ENCODE measurements around the gene BCAT1.
"Not testable (repeated sequence)": the region's sequence is repeated elsewhere in the genome, so short reads cannot be mapped to it uniquely, and the experiment has no call there.

Gene BCAT1

GRCh38 chr12:24898606-24899005, 50.3 kb downstream of the BCAT1 start:
- DNase-seq = no peak

DNA sequence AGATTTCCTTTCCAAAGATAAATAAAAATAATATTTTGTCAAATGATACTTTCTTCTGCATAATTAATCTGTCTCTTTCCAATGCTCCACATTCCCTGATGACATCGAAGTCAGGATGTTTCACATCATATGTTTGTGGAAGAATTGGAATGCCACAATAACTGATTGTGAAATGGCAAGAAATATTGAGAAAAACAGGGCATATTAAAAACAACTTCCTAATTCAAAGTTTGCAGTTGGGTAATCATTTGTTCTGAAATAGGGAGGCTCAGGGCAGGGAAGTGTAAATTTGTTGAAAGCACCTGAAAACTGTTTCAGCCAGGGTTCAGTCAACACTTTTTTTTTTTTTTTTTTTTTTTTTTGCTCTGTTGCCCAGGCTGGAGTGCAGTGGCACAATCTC, 50.7 kb downstream of the BCAT1 start:
- DNase-seq = no peak

DNA sequence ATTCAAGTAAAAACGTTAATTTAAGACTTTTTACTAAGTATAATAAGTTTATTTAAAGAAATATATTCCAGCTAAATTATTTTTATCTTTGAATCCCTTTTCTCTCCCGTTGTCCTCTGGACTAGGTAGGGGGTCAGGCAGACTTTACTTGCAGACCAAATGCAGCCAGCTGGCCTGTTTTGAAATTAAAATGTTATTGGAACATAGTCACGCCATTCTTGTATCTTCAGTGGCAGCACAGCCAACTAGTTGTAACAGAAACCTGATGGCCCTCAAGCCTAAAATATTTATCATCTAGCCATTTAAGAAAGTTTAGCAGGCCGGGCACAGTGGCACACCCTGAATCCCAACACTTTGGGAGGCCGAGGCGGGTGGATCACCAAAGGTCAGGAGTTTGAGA, 52.7 kb downstream of the BCAT1 start:
- DNase-seq = no peak

GRCh38 chr12:24895612-24896011, 53.3 kb downstream of the BCAT1 start:
- no peak for DNase-seq

- no peak for DNase-seq
These were observed 54.0 kb downstream of the BCAT1 start for GRCh38 chr12:24894879-24895278.

- DNase-seq = no peak
These were observed 58.7 kb downstream of the BCAT1 start for GRCh38 chr12:24890048-24890803.

DNA sequence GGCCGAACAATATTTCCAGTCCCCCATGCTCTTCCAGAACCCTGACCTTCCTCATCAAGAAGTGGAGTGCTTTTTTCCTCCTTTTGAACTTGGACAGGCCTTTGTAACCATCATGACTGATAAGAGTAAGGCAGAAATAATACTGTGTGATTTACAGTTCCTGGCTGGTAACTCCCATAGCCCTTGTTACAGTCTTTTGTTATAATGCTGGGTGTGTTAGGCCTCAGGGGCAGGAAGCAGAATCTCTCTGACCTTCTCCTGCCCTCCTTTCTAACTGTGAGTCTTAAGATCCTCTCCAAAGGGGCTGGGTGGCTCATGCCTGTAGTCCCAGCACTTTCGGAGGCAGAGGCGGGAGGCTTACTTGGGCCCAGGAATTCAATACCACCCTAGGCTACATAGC, 59.5 kb downstream of the BCAT1 start:
- DNase-seq = no peak

DNA sequence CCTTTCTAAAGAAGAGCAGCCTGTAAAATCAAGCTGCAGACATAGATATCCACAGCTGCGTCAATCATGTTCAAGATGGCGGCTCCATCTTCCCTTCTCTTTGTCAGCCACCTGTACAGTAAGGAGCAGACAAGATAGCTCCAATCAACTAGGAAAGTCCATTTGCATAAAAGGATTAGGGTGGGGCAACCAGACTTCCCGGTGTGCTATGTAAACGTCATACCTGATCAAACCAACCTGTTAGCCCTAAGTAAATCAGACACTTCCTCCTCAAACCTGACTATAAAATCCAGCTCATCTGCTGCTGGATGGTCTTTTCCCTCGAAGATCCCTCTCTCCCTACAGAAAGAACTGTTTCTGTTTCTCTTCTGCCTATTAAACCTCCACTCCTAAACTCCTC, 60.1 kb downstream of the BCAT1 start:
- DNase-seq = no peak

DNA sequence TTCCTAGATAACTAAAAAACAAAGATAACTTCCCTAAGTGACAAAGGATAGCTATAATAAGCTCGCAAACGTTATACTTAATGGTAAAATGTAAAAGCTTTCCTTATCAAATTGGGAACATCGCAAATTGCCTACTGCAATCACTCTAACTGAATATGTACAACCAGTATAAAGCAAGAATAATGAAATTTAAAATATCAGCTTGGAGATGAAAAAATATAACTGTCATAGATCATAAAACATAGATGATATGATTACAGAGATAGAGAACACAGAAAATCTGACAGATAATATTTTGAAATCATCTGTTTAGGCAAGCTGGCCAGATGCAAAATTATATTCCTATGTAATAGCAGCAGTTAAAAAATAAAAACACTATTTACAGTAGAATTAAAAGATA, 64.0 kb downstream of the BCAT1 start:
- DNase-seq = no peak

DNA sequence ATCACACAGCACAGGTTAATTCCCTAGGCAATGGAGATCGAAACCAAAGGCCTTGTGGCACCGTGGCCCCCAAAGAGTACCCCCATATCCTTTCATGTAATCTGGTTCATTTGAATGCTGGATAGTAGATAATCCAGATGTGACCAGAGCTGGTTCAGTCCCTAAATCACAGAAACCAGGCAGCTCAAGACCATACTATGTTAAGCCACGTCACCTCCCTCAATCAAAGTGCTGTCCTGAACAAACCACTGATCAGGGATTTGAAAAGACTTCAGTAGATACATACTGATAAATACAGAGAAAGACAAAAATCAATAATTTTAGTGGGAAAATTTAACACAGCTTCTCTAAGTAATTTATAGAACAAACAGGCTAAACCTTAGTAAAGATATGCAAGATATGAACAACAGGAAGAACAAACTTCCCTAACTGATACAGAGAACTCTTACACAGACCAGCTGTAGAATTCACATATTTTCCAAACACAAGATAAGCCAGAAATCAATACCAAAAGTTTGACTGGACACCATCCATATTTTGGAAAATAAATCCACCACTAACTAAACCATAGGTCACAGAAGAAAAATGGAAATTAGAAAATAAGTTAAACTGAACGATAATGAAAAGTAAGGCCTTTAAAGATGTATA, 67.1 kb downstream of the BCAT1 start:
- no peak for DNase-seq

GRCh38 chr12:24881227-24881626, 67.7 kb downstream of the BCAT1 start:
- no peak for DNase-seq

GRCh38 chr12:24880732-24881131, 68.2 kb downstream of the BCAT1 start:
- DNase-seq = no peak

DNA sequence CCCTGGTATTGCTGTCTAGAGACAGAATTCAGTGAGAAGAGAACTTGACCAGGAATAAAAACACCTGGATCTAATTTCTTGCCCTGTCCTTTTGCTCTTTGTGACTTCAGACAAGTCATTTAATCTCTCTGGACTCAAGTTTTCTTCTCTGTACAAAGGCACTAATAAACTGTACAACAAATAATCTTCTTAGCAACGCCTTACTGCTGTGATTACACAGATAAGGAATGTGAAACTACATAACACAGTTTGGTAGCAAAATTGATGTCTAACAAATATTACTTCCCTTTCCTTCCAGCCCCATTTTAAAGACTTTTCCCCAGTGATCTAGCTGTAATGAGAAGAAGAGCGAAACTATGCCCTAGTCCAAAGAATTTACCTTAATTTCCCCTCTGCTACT, 69.3 kb downstream of the BCAT1 start:
- DNase-seq = no peak

GRCh38 chr12:24875014-24875413, 73.9 kb downstream of the BCAT1 start:
- no peak for DNase-seq

DNA sequence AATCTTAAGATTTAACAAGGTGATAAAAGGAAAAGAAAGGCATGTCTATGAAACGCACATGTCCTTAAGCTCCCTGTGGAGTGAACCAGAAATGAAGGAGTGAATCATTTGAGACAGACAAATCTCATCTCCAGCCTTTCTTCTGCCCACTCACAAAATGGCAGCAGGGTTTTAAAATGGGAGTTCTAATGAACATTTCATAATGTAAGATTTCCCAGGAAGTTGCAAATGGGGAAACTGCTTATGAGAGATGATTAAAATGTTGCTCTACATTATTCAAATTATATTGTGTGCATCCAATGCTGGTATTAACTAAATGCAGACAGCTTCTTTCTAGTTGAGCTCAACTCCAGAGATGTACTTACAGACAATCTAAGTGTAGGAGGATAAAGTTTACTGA, 76.7 kb downstream of the BCAT1 start:
- DNase-seq = no peak

DNA sequence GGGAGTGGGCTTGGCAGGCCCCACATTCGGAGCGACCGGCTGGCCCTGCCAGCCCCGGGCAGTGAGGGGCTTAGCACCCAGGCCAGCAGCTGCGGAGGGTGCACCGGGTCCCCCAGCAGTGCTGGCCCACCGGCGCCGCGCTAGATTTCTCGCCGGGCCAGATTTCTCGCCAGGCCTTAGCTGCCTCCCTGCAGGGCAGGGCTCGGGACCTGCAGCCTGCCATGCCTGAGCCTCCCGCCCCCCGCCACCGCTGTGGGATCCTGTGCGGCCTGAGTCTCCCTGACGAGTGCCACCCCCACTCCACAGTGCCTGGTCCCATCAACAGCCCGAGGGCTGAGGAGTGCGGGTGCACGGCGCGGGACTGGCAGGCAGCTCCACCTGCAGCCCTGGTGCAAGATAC, 82.8 kb downstream of the BCAT1 start:
- DNase-seq = not testable (repeated sequence)

DNA sequence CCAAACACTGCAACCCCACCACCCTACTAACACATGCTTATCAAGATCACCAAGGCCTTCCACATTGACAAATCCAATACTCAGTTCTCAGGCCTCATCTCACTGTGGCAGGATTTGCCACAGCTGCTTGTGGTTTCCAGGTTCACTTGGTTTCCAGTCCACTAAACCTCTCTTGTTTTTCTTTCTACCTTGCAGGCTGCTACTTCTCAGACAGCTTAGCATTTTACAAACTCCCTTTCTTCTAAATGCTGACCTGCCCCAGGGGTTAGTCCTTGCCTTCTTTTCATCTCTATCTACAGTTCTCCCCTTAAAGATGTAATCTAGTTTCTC, 84.1 kb downstream of the BCAT1 start:
- DNase-seq = no peak

DNA sequence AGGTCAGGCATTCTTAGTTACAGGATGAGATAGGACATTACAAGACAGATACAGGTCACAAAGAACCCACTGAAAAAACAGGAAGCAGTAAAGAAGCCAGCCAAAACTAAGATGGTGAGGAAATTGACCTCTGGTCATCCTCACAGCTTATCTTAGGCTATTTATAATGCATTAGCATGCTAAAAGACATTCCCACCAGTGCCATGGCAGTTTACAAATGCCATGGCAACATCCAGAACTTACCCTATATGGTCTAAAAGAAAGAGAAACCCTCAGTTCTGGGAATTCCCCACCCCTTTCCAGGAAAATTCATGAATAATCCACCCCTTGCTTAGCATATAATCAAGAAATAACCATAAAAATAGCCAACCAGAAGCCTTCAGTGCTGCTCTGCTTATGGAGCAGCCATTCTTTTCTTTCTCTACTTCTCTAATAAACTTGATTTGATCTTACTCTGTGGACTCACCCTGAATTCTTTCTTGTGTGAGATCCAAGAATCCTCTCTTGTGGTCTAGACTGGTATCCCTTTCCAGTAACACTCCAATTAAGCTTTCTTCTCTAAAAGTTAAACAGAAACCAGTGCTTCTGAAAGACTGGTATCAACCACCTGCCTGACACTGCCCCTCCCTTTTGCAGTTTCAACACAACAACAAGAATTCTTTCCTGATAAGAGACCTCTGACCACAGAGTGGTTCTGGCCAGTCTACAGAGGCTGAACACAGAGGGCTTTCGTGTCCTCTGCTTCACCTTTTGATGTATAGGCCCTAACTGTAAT, 86.9 kb downstream of the BCAT1 start:
- DNase-seq = no peak

- no peak for DNase-seq
These were observed 88.4 kb downstream of the BCAT1 start for GRCh38 chr12:24860546-24860945.

DNA sequence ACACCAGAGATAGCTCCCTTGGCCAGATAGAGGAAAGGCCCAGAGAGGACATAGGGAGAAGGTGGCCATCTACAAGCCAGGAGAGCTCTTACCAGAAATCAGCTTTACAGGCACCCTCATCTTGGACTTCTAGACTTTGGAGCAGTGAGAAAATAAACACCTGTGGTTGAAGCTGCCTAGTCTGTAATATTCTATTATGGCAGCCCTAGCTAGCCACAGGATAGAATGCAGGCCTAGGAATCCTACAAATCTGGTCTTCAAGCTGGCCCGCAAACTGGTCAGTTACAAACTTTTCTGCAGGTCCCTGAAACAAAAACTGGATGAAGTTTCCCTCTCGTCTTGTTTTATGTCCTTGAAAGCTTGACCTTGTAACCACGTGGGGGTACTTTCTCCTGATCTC, 92.4 kb downstream of the BCAT1 start:
- DNase-seq = no peak

- DNase-seq = no peak
These were observed 94.0 kb downstream of the BCAT1 start for GRCh38 chr12:24854908-24855307.

DNA sequence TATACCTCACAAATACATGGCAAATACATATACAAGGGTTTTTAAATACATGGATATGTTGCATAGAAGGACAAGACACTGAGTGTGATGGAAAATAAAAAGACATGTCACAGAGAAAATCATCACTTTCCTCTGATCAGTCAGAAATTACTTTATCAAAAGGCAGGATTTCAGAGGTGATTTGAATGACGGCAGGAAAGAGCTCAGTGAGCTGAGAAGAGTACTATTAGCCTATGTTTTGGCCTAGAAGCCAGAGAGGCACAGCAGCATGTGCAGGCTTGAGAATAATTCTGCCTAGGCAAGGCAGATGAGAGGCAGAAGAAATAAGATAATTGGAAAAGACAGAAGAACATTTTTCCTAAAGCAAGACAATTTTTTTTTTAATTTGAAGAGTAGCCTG, 94.9 kb downstream of the BCAT1 start:
- no peak for DNase-seq

DNA sequence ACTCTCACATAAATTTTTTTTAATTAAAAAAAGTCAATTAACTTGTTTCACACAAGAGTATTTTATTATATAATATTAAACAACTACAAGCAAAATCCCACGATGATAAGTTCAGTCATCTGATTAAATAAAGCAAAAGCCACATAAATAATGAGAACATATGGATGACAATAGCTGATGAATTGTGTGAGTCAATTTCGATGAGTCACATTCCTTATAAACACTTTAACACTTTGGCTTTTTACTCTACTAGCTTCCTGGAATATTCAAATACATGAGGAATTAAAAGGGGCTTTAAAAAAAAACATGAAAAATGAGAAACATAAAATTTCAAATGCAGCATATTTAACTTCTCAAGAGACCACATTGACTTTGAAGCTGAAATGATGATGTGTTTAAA, 95.3 kb downstream of the BCAT1 start:
- no peak for DNase-seq

DNA sequence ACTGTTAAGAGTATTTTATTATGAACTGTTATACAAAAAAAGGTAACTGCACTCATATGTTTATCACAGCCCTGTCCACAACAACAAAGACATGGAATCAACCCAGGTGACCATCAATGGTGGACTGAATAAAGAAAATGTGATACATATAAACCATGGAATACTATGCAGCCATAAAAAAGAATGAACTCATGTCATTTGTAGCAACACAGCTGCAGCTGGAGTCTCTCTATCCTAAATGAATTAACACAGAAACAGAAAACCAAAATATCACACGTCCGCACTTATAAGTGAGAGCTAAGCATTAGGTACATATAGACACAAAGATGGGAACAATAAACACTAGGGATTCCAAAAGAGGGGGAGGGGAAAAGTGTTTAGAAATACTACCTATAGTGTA, 95.8 kb downstream of the BCAT1 start:
- DNase-seq = no peak
